Right lobe of liver (tissue), 6 donors: ENCODE results near the gene CORO6. TPM values are rescaled to one million over a fixed set of nuclear protein-coding genes. Genes with fewer than 3 reads are reported as not detected.

Source experiments
- ATAC-seq, 4 donors: fragments of 200-7000 bp; cut with Tn5 transposase; one replicate each; pipeline ENCODE4 v1.9.1; 2020; ENCODE audit warnings: mild to moderate bottlenecking in 4 of 4, moderate library complexity in 4 of 4
- DNase-seq, 3 donors: peaks; one replicate each; pipeline ENCODE4 v3.0.0-alpha.2; 2020
- H3K27ac ChIP-seq, 3 donors: fragments of 200-600 bp; one replicate each; pipeline ENCODE4 v1.8.0; 2022
- H3K27me3 ChIP-seq, 2 donors: fragments of 200-600 bp; one replicate each; pipeline ENCODE4 v1.8.0; 2022
- H3K36me3 ChIP-seq, 4 donors: fragments of 200-600 bp; sonication (generic) in 1 of 4; one replicate each; pipeline versions ENCODE4 v1.5.1 to v1.8.0; 2017 to 2022; ENCODE audit warnings: control low read depth in 1 of 4
- H3K4me1 ChIP-seq, 4 donors: fragments of 200-600 bp; sonication (generic) in 1 of 4; one replicate each; pipeline versions ENCODE4 v1.5.1 to v1.8.0; 2017 to 2022; ENCODE audit warnings: control low read depth in 1 of 4
- H3K4me3 ChIP-seq, 3 donors: fragments of 200-600 bp; one replicate each; pipeline ENCODE4 v1.8.0; 2022
- H3K9me3 ChIP-seq, 4 donors: fragments of 200-600 bp; sonication (generic) in 1 of 4; one replicate each; pipeline versions ENCODE4 v1.5.1 to v1.8.0; 2017 to 2022; ENCODE audit warnings: control low read depth in 1 of 4
- CTCF ChIP-seq, 4 donors: fragments of 200-600 bp in 3 of 4; fragments of 450-650 bp in 1 of 4; IDR thresholded peaks; one replicate each; pipeline versions ENCODE4 v1.5.1 to v1.8.0; 2016 to 2022; ENCODE audit warnings: antibody characterized with exemption in 4 of 4, mild to moderate bottlenecking in 2 of 4
- POLR2A ChIP-seq: fragments of 450-650 bp; IDR thresholded peaks from one replicate; pipeline ENCODE4 v1.6.1; 2017; ENCODE audit warnings: antibody characterized with exemption, mild to moderate bottlenecking
- WGBS: methylation state at CpG from one replicate; pipeline ENCODE4 v1.1.6; 2018; ENCODE audit warnings: low coverage, low lambda C conversion rate; ENCODE audit not compliant: insufficient coverage; ENCODE audit errors: missing lambda C conversion rate; 5-methylcytosine and 5-hydroxymethylcytosine counted together
- intact Hi-C, 2 donors: fragments of 100-400 bp; cut with DNase I; formaldehyde crosslinking; loops; one replicate each; pipeline versions ENCODE4 v1.11.2 to v1.14.1; 2022
- long read RNA-seq: library from polyadenylated mRNA; unstranded; transcript quantifications from one replicate; pipeline ENCODE4 v2.0.0, GENCODE V29; 2019
- total RNA-seq, 6 experiments: library from RNA; depleted of rRNA in 2 of 6; stranded (reverse); fragments of >200 nt in 2 of 6; fragmentation: NEBNext Ultra II Directional in 3 of 6; extraction: Animal tissue kit (Norgen Biotek cat#: 25700) in 3 of 6; gene quantifications; one replicate each; pipeline versions ENCODE4 v1.1.0 to v1.2.4, GENCODE V29; 2016 to 2023
- donor health status: DM: no; HTN: yes; CAD: no.
- donor health status: DM: no; HTN: no; CAD: no.
- donor health status: DM: no; HTN: no; CAD: no.
- donor health status: DM: no; HTN: yes; CAD: no.
- donor health status: DM: no; HTN: yes; CAD: no.

CORO6 gene
- 1 to 10 TPM in 2 of 6 experiments, under 1 TPM in 4; 0.37 to 5.1 (median 0.81) TPM for total RNA-seq
- long read RNA-seq: 0 reads

- DNase-seq (peak in 2 of 3 donors; percentile 44 to 56), ATAC-seq (peak; percentile 45 to 60 (median 46))
- 5% methylated on average over 4 of the region's 77 CpGs for WGBS
- TF ChIP-seq CTCF (IDR thresholded peaks at IDR 0.05) (no peak), POLR2A (no peak)
- H3K27ac ChIP-seq: no peak within 1 kb of the TSS
- no peaks in the 10 kb centered on the region for H3K27me3 ChIP-seq
- H3K36me3 ChIP-seq: no peaks in the 10 kb centered on the region
- intact Hi-C loops: loop anchor here (10.0 kb wide), 1 partner anchor 152 kb away; no protein-coding TSS in a partner anchor
- peak within 1 kb of the TSS; percentile 32 to 58 (median 48) for H3K4me3 ChIP-seq
- H3K9me3 ChIP-seq: no peaks in the 10 kb centered on the region
- peaks cover 0 to 18% (median 3%) of the 10 kb centered on the region in 4 donors for H3K4me1 ChIP-seq
Observed at GRCh38 chr17:29622337-29623282, at the start of gene CORO6. Gene CORO6 (minus strand): TSS chr17:29622912. CDS start chr17:29621421, 1,491 bp downstream.

GRCh38 chr17:29671661-29672060 is 48.9 kb upstream of the CORO6 start:
- no peak for DNase-seq
- intact Hi-C loops: no loop called here

GRCh38 chr17:29669266-29669665 is 46.6 kb upstream of the CORO6 start:
- TF ChIP-seq POLR2A (no peak), CTCF (IDR thresholded peaks at IDR 0.05) (no peak)
- ATAC-seq (no peak), DNase-seq (no peak)
- intact Hi-C loops: no loop called here
- no peak overlapping the region for H3K4me3 ChIP-seq
- no peaks in the 10 kb centered on the region for H3K27me3 ChIP-seq
- no peak overlapping the region for H3K27ac ChIP-seq
- H3K36me3 ChIP-seq: peaks cover 0 to 20% (median 0%) of the 10 kb centered on the region in 4 donors
- H3K4me1 ChIP-seq: no peaks in the 10 kb centered on the region
- H3K9me3 ChIP-seq: no peaks in the 10 kb centered on the region

More at GRCh38 chr17:29671661-29672060, 48.9 kb upstream of the CORO6 start:
- no peak for ATAC-seq
- TF ChIP-seq POLR2A: no peak
- TF ChIP-seq CTCF (IDR thresholded peaks at IDR 0.05): no peak
- WGBS: 97% methylated on average over 5 of the region's 5 CpGs
- Histone ChIP-seq H3K9me3 (no peaks in the 10 kb centered on the region), H3K4me3 (no peak overlapping the region), H3K36me3 (peaks cover 0 to 12% (median 0%) of the 10 kb centered on the region in 4 donors), H3K27ac (no peak overlapping the region), H3K4me1 (no peaks in the 10 kb centered on the region), H3K27me3 (no peaks in the 10 kb centered on the region)

GRCh38 chr17:29667969-29668368 is 45.3 kb upstream of the CORO6 start:
- ATAC-seq (no peak), DNase-seq (no peak)
- Histone ChIP-seq H3K27ac (no peak overlapping the region), H3K36me3 (peaks cover 0 to 20% (median 0%) of the 10 kb centered on the region in 4 donors), H3K27me3 (no peaks in the 10 kb centered on the region), H3K4me3 (no peak overlapping the region), H3K4me1 (peaks cover 0 to 6% (median 0%) of the 10 kb centered on the region in 4 donors), H3K9me3 (no peaks in the 10 kb centered on the region)
- TF ChIP-seq POLR2A: no peak
- TF ChIP-seq CTCF (IDR thresholded peaks at IDR 0.05): no peak
- intact Hi-C loops: no loop called here
